Iris pigment epithelial cell (primary cell): ENCODE measurements around the gene WNT3A.

ENCODE experiments used
- DNase-seq: peaks from one replicate; pipeline ENCODE4 v3.0.0-alpha.2; 2011; ENCODE audit warnings: low read depth

WNT3A gene

DNA sequence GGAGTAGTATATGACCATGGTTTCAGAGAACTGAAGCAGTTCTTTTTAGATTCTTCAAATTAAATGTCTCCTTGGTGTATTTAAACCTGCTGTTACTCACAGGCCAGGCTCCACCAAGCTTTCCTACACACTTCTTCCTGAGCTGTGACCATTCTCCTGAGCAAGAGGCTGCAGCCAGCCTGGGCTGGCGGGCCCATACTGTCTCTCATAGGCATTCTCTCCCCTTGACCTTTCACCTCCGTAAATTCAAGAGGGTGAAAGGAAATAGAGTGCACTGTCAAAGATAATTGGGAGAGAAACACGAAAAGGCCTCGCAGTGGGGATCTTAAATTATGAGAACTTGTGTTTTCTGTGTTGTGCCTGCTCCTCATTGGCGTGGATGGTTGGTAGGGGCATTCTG, 78.0 kb downstream of the WNT3A start:
- DNase-seq = no peak

DNA sequence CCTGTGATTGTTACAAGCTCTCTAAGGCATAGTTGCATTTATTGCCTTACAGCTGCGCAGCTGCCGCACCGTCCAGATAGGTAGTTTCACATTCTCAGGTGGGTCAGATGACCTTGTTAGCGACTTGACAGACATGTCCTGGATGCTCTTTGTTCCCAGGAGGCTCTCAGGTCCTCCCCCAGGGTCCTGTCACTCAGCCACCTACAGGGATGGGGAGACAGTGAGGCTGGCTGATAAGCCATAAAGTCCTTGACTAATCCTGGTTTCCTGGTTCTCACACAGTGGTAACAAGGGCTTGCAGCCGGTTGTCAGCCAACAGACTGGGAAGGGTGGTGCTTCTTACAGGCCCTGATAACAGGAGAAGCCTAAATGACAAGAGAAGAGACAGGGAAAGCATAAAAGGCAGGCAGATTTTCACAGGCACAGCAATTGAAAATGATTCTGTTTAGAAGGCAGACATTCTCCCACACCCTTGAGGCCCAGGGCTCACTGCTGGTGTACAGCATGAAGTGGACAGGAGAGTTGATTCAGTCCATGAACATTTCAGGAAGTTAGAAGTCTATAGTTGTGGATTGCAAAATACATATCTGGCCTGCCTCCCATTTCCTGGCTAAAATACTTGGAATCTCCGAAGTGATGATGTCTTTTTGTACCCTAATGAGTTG, 78.6 kb downstream of the WNT3A start:
- DNase-seq = peak; percentile 87

DNA sequence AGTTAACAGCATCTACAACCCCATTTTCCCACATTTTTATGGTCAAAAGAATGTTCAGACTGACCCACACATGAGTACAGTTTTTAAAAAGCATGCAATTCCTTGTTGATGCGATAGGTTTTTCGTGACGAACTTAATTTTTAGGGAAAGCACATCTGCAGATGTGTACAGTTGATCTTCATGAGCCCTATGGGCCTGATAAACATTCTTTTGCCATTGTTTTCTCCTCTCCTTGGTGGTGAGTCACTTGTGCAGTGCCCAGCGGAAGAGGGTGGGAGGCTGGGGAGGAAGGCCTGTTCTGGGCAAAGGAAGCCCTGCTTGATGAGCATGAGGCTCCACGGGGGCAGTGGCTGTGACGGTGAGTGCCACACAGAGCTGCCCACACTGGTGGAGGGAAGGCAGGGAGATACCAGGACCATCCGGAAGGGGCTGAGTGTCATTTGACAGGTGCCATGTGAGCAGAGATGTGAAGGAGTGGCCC, 81.0 kb downstream of the WNT3A start:
- DNase-seq = peak; percentile 72

DNA sequence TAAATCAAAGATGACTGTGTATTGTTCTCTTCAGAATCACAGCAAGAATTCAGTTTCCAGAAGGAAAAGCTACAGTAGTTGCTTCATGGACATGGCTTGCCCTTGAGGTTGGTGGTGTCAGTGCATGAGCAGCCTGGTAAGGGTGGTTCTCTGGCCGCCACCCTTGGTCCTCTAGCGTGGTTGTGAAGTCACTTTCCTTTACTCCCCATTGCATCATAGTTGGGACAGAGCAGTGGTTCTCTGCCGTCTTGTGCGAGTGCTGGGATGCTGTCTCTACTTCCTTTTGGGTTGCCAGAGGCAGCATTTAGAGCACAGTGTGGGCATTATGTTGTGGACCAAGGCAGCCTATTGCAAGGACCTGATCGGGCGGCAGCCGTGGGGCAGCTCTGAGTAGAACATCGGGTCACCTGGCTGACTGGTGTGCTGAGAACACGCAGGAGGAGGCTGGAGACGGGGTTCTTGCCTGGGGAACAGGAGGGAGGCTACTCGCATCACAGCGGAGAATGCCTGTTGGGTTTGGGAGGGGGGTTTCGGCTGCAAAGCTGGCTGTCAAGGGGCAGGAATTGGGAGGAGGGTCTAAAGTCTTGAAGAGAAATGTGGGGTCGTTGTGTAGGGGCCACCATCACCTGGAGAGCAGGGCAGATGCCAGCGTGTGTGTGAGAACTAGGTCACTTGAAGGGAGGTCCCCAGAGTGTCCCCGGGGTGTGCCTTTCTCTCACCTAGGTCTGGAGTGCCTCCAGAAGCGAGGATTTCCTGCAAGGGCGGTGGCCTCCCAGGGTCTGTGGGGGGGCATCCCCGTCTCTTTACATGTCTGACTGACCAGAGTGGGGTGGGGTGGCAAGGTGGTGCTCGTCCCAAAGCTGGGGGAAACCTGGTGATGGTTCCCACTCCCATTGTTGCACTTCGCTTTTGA, 82.0 kb downstream of the WNT3A start:
- peak; percentile 12 for DNase-seq

DNA sequence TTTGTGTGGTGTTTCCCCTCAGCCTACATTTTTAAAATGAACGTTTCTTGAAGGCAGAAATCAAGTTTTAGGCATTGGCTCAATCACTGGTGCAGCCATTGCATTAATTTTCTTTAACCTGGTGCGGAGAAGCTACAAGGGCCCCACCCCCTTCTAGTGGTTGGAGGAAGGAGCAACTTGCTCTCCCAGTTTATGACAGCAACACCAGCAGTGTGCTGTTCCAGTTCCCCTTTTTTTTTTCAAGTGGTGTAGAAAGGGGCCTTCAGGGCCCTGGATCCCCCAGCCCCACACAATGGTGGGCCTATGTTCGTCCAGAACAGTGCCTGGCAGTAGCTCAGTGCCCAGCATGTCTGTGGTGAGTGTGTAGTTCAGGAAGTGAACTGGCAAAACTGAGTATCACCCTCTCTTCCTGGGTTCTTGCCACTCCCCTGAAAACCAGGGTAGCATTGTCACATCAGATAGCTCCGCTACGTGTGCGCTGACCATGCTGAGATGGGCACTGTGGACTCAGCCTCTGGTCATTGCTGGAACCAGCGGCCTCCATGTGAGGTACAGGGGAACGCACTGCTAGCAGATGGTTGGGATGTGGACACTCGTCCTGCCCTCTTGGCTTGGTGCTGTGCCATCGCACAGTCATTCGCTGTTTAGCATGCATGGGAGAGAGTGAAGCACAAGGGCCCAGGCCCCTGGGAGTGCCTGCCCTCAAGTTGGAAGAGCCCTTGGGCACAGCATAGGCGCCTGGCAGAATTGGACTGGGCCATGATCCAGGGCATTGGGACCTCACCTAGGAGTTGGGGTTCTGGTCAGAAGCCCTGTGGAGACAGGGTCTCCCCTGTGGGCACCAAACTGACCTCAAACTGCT, 83.0 kb downstream of the WNT3A start:
- DNase-seq = no peak

DNA sequence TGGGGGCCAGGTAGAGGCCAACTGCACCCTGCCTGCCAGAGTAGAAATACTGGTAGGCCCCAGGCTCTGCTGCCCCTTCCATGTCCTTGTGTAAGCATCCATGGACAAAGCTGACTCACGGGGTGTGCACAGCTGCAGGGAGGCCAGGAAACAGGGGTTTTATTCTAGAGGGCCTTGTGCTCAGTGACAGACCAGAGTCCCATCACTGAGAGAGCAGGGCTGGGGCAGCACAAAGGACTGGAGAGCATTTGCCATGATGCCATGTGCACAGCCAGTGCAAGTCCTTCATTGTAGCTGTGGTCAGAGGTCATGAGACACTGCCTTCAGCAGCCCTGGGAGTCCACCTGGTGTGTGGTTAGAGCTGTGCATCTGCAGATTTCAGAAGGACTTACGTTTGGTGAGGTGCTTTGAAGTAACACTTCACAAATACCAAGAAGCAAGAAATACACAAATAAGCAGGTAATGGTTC, 83.8 kb downstream of the WNT3A start:
- DNase-seq = peak; percentile 62

DNA sequence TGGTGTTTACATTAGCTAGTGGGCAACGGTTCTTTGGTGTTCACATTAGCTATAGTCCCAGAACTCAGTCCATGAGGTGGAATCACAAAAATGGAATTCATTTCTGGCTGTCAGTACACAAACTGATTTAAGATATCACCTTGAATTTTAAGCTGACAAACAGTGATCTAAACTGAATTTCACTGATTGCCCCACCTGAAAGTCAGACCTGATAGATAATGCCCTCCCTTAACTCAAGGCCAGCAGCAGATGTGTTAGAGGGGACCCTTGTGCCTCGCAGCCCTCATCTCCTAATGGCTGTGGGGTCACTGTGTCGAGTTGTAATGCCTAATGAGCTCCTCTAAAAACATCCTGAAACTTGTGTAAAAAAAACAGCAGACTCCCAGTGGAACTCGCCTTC, 84.3 kb downstream of the WNT3A start:
- DNase-seq = no peak

DNA sequence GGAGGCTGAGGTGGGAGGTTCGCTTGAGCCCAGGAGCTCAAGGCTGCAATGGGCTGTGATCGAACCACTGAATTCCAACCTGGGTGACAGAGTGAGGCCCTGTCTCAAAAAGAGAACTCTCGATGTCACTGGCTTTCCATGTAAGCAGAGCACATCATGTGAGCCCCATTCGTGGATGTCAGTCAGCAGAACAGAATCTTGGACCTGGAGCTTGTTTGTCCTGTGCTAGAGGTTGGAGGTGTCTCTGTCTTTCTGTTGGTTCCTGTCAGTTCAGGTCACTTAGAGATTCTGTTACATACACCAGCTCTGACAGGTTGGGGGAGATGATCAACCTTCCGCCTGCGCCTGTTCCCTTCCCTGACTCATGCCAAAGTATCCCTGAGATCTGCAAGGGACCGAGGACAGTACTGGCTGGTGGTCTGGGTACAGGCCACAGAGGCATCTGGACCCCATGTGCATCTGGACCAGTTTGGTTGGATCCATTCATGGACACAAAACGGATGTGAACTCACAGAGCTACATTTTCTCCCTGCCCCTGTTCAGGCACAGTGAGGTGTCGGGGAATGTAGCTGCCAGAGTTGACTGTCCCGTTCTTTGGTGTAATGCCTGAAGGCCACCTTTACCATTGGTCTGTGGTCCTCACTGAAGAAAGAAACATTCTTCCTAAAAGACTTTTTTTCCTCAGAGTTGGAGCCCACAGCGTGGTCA, 85.7 kb downstream of the WNT3A start:
- DNase-seq = no peak

DNA sequence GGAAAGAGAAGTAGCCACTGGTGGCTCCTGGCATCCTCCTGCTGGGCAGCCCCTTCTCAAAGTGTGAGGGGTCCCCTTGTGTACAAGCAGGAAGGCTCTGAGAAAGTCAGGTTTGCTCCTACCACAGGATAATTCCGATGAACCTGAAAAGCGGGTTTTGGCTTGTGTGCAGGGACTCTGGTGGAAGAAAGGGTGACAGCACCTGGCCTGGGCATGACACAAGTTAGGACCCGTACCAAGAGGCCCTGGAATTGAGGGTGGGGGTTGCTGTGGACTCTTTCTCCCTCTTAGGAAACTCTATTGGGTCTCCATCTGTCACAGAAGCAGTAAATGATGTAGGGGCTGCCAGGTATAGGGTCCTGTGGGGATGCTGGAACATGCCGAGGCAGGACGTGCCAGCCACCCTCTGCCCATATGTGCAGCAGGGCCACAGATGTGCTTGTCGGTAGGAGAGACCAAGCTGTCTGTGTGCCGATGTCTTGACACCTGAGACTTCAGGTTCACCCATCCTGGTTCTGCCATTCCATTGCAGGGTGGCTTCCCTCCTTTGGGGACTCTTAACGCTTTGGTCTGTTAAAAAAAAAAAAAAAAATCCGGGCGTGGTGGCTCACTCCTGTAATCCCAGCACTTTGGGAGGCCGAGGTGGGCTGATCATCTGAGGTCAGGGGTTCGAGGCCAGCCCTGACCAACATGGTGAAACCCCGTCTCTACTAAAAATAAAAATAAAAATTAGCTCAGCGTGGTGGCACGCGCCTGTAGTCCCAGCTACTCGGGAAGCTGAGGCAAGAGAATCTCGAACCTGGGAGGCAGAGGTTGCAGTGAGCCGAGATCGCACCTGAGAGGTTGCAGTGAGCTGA, 86.5 kb downstream of the WNT3A start:
- no peak for DNase-seq

DNA sequence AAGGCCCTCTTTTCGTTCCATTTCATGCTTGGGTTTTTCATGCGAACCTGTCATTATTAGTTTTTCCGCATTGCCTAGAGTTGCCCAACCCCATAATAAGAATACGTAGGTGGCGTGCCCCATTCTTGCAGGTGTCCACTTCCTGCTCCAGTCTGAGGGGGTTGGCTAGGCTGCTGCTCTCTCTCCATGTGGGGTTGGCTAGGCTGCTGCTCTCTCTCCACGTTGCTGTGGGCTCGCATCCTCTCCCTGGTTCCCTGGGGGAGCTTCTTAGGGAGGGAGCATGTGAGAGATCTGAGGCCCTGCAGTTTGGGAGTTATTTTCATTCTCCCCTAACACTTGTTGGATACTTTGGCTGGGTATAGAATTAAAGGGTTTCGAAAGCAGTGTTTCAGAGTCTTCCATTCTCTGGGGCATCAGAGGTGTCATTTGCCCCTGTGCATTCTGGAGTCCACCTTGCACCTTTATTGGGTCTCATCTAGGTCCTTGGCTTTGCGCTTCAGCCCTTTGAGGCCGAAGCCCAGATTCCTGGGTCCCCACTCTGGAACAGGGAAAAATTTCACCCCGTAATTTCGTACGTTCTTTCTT, 87.7 kb downstream of the WNT3A start:
- no peak for DNase-seq

DNA sequence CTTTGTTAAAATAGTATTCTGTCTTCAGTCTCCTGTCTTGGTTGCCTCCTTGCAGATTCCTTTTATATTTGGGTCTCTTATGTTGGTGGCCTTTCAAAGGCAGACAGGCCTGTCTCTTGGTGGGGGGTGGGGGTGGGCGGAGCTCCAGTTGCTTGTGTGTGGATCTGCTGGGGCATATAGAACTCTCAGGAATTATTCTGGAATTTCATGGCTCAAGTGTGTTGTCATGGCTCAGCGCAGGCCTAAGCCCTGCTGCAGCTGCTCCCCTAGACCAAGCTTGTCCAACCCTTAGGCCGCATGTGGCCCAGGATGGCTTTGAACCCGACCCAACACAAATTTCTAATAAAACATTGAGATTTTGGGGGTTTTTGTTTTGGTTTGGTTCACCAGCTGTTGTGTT, 88.4 kb downstream of the WNT3A start:
- DNase-seq = no peak

DNA sequence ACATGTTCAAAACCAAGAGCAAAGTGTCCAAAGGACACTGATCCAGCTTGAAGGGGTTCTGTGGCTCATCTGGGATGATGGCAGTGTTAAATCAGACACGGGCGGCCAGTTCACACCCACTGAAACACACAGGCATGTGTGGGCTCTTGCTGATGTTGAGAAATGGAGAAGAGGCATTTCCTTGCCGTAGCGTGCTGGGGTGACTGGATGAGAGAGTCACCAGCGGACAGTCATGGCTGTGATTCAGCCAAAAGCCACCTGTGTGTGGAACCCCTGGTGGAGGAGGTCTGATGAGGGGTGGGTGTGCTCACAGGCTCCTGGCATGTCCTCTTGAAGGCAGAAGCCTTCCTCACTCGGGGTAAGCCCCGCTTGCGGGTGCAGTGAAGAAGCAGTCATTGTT, 89.1 kb downstream of the WNT3A start:
- no peak for DNase-seq

DNA sequence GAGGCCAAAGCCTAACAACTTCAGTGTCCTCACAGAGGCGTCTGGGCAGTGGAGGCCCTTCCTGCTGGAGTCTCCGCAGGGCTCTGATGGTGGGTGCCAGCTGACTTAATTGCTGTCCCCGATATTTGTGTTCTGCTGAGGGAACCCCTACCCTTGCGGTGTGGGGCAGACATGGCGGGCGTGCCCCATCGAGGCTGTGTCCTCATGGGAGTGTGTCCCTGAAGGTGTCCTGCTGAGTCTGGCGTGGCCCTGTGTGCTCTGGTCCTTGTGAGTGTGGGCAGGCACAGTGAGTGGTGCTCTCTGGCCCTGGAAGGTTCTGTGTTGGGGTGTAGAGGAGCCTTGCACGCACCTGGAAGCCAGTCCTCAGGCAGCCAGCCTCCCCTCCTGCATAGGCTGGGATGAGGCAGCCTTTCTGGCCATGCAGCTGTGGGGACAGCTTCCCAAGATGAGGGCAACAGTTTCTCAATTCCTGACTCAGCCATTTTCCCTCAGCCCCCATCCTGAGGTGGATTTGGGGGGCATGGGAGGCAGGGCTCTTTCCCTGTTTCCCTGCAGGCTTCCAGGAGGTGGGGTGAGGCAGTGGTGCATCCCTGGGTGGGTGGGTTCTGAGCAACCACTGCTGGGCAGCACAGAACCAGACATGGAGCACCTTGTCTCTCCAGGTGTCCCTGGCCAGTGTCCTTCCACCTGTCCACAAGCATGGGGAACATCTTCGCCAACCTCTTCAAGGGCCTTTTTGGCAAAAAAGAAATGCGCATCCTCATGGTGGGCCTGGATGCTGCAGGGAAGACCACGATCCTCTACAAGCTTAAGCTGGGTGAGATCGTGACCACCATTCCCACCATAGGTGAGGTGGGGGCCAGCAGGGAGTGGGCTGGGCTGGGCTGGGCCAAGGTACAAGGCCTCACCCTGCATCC, 89.9 kb downstream of the WNT3A start:
- no peak for DNase-seq

DNA sequence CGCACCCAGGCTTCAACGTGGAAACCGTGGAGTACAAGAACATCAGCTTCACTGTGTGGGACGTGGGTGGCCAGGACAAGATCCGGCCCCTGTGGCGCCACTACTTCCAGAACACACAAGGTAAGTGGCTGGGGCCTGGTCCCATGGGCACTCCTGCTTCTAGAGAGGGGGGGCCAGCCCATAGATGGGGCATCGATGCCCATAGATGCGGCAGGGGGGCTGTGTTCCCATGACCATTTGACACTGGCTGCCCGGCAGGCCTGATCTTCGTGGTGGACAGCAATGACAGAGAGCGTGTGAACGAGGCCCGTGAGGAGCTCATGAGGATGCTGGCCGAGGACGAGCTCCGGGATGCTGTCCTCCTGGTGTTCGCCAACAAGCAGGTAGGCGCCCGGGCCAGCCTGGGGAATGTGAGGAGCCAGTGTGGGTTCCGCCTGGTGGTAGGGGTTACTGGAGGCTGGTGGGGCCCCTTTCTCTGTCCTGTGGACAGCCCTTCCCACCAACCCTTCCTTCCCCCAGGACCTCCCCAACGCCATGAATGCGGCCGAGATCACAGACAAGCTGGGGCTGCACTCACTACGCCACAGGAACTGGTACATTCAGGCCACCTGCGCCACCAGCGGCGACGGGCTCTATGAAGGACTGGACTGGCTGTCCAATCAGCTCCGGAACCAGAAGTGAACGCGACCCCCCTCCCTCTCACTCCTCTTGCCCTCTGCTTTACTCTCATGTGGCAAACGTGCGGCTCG, 90.7 kb downstream of the WNT3A start:
- DNase-seq = no peak

DNA sequence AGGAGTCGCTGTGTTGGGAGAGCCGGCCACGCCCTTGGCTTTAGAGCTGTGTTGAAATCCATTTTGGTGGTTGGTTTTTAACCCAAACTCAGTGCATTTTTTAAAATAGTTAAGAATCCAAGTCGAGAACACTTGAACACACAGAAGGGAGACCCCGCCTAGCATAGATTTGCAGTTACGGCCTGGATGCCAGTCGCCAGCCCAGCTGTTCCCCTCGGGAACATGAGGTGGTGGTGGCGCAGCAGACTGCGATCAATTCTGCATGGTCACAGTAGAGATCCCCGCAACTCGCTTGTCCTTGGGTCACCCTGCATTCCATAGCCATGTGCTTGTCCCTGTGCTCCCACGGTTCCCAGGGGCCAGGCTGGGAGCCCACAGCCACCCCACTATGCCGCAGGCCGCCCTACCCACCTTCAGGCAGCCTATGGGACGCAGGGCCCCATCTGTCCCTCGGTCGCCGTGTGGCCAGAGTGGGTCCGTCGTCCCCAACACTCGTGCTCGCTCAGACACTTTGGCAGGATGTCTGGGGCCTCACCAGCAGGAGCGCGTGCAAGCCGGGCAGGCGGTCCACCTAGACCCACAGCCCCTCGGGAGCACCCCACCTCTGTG, 91.6 kb downstream of the WNT3A start:
- DNase-seq = no peak

DNA sequence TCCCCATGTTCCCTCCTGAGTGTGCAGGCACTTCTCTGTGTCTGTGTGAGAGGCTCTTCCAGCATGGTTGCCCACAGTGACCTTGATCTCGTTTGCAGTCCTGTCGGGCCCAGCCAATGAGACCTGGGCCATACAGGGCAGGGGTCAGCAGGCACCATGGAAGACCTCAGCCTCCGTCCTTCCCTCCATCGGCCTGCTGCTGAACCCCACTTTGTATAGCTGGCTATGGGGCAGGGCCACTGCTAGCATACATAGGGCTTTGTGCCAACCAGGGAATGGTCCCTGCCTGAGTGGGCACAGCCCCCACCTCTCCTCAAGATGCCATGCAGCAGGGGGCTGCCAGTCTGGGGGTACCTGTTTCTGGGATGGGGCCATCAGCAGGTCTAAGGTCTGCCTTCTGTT, 92.5 kb downstream of the WNT3A start:
- no peak for DNase-seq

DNA sequence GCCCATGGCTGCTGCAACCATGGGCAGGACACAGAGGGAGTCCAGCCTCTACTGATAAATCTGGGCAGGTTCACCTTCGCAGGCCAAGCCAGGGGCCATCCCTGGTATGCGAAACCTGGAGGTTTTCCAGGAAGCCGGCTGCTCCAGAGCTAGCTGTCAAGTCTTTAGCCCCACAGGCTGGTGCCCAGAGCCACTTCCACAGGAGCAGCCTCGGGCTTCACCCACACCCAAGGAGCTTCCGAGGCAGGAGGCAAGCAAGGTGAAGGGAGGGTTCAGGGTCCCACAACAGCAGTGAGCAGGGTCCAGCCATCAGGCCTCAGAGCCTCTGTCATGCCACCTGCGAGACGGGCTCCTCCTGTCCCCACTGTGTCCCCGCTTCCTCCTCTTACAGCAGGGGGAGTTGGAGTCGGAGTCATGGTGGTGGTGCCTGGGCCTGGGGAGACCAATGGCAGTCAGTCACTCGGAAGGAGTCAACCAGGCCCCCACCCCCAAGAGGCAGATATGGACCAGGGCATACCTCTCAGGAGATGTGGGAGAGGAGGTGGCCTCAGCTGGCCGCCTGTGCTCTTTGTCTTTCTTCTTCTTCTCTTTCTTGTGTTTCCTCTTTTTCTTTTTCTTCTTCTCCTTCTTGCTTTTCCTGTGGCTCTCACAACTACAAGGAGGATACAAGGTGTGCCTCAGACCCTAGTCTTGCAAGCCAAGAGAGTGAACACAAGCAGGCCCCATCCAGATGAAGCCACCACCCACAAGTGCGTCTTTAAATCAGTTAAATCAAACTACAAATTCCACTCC, 94.2 kb downstream of the WNT3A start:
- no peak for DNase-seq
